Esophagus (tissue), 2 donors: ENCODE results near the gene INPP5D. TPM values are rescaled to one million over a fixed set of nuclear protein-coding genes. Genes with fewer than 3 reads are reported as not detected.
A peak's percentile ranks its signal among the peaks of the same experiment; 100 is the strongest.

ENCODE experiments used
- H3K27ac ChIP-seq, 2 donors: one replicate each; pipeline ENCODE4 v1.5.1; 2013; ENCODE audit warnings: low read depth in 2 of 2, mild to moderate bottlenecking in 2 of 2, inconsistent platforms in 1 of 2, low read length in 1 of 2, moderate library complexity in 1 of 2
- H3K27me3 ChIP-seq, 2 donors: one replicate each; pipeline ENCODE4 v1.6.1; 2013; ENCODE audit warnings: low read length in 2 of 2, control low read depth in 1 of 2, mild to moderate bottlenecking in 1 of 2; ENCODE audit not compliant: insufficient read depth in 2 of 2, control insufficient read depth in 1 of 2
- H3K36me3 ChIP-seq, 2 donors: one replicate each; pipeline ENCODE4 v1.6.1; 2013; ENCODE audit warnings: low read length in 1 of 2; ENCODE audit not compliant: control insufficient read depth in 2 of 2, insufficient read depth in 2 of 2
- H3K4me1 ChIP-seq, 2 donors: one replicate each; pipeline ENCODE4 v1.6.1; 2013; ENCODE audit warnings: low read length in 1 of 2; ENCODE audit not compliant: control insufficient read depth in 2 of 2, insufficient read depth in 2 of 2
- H3K4me3 ChIP-seq, 2 donors: one replicate each; pipeline ENCODE4 v1.5.1; 2013; ENCODE audit warnings: low read length in 2 of 2, mild to moderate bottlenecking in 2 of 2, low read depth in 1 of 2, moderate library complexity in 1 of 2
- H3K9me3 ChIP-seq, 2 donors: one replicate each; pipeline ENCODE4 v1.6.1; 2013; ENCODE audit warnings: mild to moderate bottlenecking in 2 of 2, low read depth in 1 of 2, low read length in 1 of 2, moderate library complexity in 1 of 2; ENCODE audit not compliant: control insufficient read depth in 2 of 2, insufficient read depth in 1 of 2
- WGBS, 2 donors: extraction: QIAGEN DNeasy Blood & Tissue Kit; methylation state at CpG; one replicate each; pipeline ENCODE4 v1.1.7; 2013; 5-methylcytosine and 5-hydroxymethylcytosine counted together
- polyA plus RNA-seq, 2 donors: library from polyadenylated mRNA; stranded (reverse); fragments of 200-250 nt; gene quantifications; one replicate each; pipeline ENCODE4 v1.2.3, GENCODE V29; 2013
- donor health status: healthy with polysubstance abuse.
- donor health status: Bipolar disorder and iron deficiency.

Gene INPP5D
- polyA plus RNA-seq, 2 donors, result 3.4 to 5.6 TPM

DNA sequence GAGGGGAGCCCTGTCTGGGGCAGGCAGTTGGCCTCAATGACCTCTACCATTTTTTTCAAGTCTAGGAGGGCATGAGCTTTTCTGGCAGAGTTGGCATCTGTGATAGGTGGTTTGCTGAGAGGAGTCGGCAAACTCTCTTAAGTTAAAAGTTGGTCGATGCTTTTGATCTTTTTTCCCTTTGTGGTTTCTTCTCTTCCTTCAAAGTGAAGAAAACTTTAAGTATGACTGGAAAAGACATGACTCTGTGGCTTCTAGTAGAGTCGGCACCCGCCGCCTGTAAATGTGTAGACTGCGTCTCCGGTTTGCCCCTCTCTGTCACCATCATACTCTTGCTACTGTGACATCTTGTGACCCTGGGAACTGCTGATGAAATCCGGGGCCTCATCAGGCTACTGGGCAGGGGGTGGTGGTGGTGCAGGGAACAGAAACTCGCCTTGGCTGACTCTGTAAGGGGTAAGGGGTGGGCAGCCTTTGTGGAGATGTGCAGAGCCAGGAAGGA, 21.1 kb downstream of the INPP5D start:
- H3K36me3 ChIP-seq, result no peaks in the 10 kb centered on the region
- no peaks in the 10 kb centered on the region for H3K27me3 ChIP-seq
- H3K4me3 ChIP-seq, result no peak overlapping the region
- peak overlapping the region in 1 of 2 donors; percentile 1 for H3K27ac ChIP-seq
- H3K9me3 ChIP-seq, result no peaks in the 10 kb centered on the region
- H3K4me1 ChIP-seq, result peaks cover 0 to 6% of the 10 kb centered on the region in 2 donors
- WGBS, 2 donors, result 70 to 82% methylated on average over 9 of the region's 9 CpGs

DNA sequence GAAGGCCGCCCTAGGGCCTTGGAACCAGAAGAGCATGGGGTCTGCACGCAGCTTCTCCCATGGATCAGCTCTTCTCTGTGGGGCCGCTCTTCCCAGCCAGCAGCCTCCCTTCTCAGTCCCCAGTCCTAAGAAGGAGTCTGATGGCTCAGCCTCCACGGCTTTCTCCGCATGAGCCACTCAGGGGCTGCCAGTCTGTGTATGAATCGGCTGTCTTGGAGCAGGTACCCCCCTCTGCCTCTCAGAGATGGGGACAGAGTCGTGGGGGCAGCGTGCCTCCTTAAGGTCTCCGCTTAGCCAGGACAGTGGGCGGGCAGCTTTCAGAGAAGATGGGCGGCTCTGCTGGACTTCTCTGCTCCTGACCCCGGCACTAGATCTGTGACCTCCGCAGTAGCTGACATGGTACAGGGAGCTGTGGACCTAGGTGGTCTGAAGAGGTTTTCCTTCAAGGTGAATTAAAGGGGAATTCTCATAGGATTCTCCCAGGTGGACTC, 21.6 kb downstream of the INPP5D start:
- no peaks in the 10 kb centered on the region for H3K27me3 ChIP-seq
- H3K4me1 ChIP-seq, result peaks cover 0 to 6% of the 10 kb centered on the region in 2 donors
- H3K9me3 ChIP-seq, result no peaks in the 10 kb centered on the region
- H3K4me3 ChIP-seq, result no peak overlapping the region
- H3K27ac ChIP-seq, result no peak overlapping the region
- no peaks in the 10 kb centered on the region for H3K36me3 ChIP-seq
- 86% methylated on average over 13 of the region's 13 CpGs for WGBS, 2 donors

DNA sequence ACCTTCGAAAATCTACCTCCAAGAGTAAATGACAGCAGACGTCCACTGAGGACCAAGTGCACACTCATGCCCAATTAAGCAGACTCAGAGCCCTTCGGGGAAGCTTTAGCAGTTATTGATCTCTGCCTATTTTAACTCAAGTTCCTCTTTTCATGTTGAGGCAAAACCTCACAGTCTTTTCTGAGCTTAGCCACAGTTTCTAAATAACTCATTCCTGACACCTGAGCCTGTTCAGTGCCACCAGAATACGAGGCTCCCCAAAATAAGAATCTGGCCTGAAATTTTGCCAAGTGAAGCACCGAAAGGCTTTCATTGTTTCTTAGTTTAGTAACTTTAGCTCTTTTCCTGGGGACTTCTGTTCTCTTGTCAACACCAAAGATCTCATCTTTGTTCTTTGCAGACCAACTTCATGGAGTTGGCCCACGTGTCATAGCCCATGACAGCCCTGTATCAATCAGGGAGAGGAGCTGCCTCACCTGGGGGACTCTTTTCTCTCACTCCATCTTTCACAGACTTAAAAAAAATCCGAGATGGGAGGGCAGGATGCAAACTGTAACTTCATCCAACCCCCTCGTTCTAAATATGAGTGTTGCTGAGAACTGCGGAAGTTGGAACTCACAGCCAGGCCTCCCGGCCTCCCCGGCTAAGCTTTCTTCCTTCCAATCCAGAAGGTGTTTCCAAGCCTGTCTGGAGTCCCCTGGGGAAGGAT, 22.2 kb downstream of the INPP5D start:
- Histone ChIP-seq H3K4me1 (peaks cover 0 to 6% of the 10 kb centered on the region in 2 donors), H3K27me3 (no peaks in the 10 kb centered on the region), H3K36me3 (no peaks in the 10 kb centered on the region), H3K4me3 (no peak overlapping the region), H3K27ac (peak overlapping the region; percentile 36 to 58), H3K9me3 (no peaks in the 10 kb centered on the region)
- 59 to 63% methylated on average over 11 of the region's 11 CpGs for WGBS, 2 donors

DNA sequence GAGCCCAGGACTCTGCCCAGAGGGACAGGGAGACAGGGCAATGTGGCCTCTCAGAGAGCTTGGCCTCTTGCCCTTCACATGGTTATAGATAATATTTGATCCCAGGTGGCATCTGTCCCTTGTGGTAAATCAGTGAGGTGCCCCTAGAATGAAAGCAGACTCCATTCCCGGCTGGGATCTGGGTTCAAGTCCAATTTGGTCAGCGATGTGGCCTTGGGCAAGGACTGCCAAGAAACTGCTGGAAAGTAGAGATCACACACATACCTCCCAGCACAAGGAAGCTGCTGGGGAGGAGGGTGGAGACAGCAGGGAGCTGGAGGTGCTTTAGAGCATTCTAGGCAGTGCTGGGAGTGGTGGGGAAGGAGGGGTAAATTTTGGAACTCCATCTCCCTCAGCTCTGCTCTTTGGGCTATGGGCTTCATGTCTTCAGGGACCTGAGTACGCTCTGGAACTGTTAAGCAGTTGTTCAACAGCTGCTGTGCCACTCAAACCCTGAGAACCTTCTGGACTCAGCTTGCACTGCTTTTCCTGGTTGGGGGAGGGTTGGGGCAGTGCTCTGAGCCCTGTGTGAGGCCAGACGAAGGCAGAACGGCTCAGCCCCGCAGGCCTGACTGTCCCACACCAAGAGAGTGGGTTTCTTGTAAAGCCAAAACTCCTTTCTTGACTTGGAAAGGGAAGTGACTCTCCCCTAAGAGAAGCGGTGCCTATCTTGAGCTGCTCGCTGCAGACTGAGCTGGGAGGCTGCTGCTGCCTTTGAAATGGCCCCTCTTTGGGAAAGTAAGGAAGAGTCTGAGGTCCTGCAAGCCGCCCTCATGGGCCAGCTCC, 23.0 kb downstream of the INPP5D start:
- H3K4me3 ChIP-seq, result no peak overlapping the region

DNA sequence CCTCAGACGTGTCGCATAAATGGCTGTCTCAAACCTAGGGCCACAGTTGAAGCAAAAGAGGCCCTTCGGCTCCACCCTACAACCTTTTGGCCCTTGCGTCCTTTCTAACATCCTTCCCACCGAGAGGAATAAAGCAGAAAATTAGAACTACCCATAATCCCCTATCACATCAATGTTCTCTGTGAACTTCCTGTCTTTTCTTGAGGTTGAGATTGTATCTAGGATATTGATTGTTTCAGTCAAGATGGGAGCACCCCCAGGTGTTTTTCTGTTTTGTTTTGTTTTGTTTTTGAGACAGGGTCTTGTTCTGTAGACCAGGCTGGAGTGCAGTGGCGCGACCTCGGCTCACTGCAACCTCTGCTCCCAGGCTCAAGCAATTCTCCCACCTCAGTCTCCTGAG, 23.6 kb downstream of the INPP5D start:
- no peak overlapping the region for H3K4me3 ChIP-seq
- WGBS, 2 donors, result 75 to 84% methylated on average over 8 of the region's 8 CpGs
- peaks cover 0 to 6% of the 10 kb centered on the region in 2 donors for H3K4me1 ChIP-seq
- no peaks in the 10 kb centered on the region for H3K9me3 ChIP-seq
- H3K36me3 ChIP-seq, result no peaks in the 10 kb centered on the region
- peak overlapping the region; percentile 53 to 58 for H3K27ac ChIP-seq
- no peaks in the 10 kb centered on the region for H3K27me3 ChIP-seq

More for the DNA sequence above, 23.0 kb downstream of the INPP5D start:
- H3K4me1 ChIP-seq, result peaks cover 0 to 6% of the 10 kb centered on the region in 2 donors
- H3K27ac ChIP-seq, result peak overlapping the region; percentile 36 to 58
- WGBS, 2 donors, result 67 to 75% methylated on average over 9 of the region's 9 CpGs
- H3K36me3 ChIP-seq, result no peaks in the 10 kb centered on the region
- H3K27me3 ChIP-seq, result no peaks in the 10 kb centered on the region
- no peaks in the 10 kb centered on the region for H3K9me3 ChIP-seq

DNA sequence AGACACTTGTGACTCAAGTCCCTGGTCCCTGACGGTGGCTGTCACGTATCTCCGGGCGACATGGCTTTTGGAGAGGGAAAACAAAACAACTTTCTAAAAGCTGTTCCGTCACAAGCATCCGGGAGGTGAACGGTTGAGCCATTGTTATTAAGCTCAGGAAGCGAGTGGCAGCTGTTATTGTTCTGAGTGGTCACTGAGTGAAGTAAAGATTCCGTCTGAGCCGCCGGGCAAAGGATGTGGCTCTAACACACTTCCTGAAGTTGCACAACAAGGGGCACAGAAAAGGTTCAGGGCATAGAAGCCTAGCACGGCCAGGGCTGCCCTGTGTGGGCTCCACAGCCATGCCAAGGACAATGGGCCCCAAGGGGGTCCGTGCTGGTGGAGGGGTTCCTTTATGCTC, 24.3 kb downstream of the INPP5D start:
- H3K4me1 ChIP-seq, result peaks cover 0 to 6% of the 10 kb centered on the region in 2 donors

DNA sequence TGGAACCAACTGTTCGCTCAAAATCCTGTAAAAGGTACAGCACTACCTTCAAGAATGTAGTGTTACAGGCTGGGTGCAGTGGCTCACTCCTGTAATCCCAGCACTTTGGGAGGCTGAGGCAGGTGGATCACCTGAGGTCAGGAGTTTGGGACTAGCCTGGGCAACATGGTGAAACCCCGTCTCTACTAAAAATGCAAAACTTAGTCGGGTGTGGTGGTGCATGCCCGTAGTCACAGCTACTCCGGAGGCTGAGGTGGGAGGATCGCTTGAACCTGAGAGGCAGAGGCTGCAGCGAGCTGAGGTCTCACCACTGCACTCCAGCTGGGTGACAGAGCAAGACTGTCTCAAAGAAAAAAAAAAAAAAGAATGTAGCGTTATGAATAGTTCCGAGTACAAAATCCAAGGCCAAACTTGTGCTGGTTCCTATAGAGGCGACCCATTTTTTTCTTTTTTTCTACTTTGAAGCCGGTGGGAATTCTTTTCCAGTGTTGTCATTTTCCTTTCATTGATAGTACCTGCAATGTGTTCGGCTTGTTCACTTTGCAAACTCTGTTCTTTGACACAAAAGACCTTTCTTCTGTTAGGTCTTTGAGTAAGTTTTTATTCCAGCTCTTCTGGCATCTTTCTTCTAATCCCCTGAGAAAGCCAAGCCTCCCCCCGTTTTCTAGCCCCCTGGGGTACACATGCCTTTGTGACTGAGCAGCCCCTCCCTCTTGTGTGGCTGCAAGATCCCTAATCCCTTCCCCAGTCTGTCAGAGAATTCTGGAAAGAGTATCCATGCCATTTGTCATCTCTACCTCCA, 25.1 kb downstream of the INPP5D start:
- H3K27ac ChIP-seq, result peak overlapping the region in 1 of 2 donors; percentile 31
- peaks cover 0 to 6% of the 10 kb centered on the region in 2 donors for H3K4me1 ChIP-seq
- no peaks in the 10 kb centered on the region for H3K9me3 ChIP-seq
- no peaks in the 10 kb centered on the region for H3K36me3 ChIP-seq
- no peaks in the 10 kb centered on the region for H3K27me3 ChIP-seq
- 72 to 77% methylated on average over 13 of the region's 13 CpGs for WGBS, 2 donors
- H3K4me3 ChIP-seq, result no peak overlapping the region

More for the DNA sequence above, 24.3 kb downstream of the INPP5D start:
- Histone ChIP-seq H3K27ac (peak overlapping the region; percentile 57 to 58), H3K27me3 (no peaks in the 10 kb centered on the region), H3K4me3 (no peak overlapping the region), H3K9me3 (no peaks in the 10 kb centered on the region), H3K36me3 (no peaks in the 10 kb centered on the region)
- 63 to 66% methylated on average over 13 of the region's 13 CpGs for WGBS, 2 donors

DNA sequence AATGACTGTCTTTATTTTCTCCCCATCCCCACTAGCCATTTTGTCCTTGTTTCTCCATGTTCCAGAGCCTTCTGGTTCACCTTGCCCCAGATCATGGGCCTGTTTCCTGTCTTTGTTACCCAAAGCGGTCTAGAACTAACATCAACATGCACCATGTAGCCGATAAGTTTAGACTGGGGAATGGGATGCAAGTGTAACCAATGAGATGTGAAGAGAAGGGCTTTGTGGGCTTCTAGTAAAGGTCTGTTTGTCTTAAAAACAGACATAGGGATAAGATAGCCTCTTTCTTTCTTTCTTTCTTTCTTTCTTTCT, 25.7 kb downstream of the INPP5D start:
- H3K4me3 ChIP-seq, result no peak overlapping the region
- no peaks in the 10 kb centered on the region for H3K36me3 ChIP-seq
- WGBS, 2 donors, result 83 to 87% methylated on average over 2 of the region's 2 CpGs
- H3K9me3 ChIP-seq, result no peaks in the 10 kb centered on the region
- peak overlapping the region in 1 of 2 donors; percentile 31 for H3K27ac ChIP-seq
- H3K4me1 ChIP-seq, result peaks cover 0 to 6% of the 10 kb centered on the region in 2 donors
- H3K27me3 ChIP-seq, result no peaks in the 10 kb centered on the region

DNA sequence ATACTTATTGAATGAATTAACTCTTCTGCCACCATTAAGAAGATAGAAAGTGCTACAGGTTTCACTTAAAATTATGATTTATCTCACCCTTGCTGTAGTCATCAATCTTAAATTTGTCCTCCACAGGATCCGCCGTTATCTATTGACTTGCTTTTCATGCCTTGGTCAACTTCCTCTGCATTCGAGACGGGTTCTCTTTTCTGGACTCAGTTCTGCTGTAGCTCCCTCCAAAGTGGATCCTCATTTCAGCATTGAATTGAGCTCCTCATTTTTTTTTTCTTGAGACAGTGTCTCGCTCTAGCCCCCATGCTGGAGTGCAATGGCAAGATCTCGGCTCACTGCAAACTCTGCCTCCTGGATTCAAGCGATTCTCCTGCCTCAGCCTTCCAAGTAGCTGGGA, 27.6 kb downstream of the INPP5D start:
- H3K4me3 ChIP-seq, result no peak overlapping the region
- no peak overlapping the region for H3K27ac ChIP-seq
- 88 to 89% methylated on average over 7 of the region's 7 CpGs for WGBS, 2 donors

More for the DNA sequence above, 27.6 kb downstream of the INPP5D start:
- Histone ChIP-seq H3K36me3 (no peaks in the 10 kb centered on the region), H3K27me3 (no peaks in the 10 kb centered on the region), H3K9me3 (no peaks in the 10 kb centered on the region), H3K4me1 (peaks cover 2 to 4% of the 10 kb centered on the region in 2 donors)
